Activated CD4-positive, alpha-beta T cell treated with anti-CD3 and anti-CD28 coated beads, Interleukin-10, Interleukin-2, amounts not matched to agents 100 ng/mL and 50 ng/mL, durations not matched to agents 16 hours and 8 hours (primary cell): Measurements from ENCODE around the gene CD109.
"Not testable (repeated sequence)": the region's sequence is repeated elsewhere in the genome, so short reads cannot be mapped to it uniquely, and the experiment has no call there.

Source experiments
- DNase-seq: peaks from one replicate; pipeline ENCODE4 v3.0.0-alpha.2; 2020

Gene CD109

GRCh38 chr6:73695619-73696421, at the start of gene CD109:
Gene CD109, plus strand, starts transcription at chr6:73696203. Its CDS starts 13 bp downstream, at chr6:73696216.
- DNase-seq: peak; percentile 86

- DNase-seq: no peak
Observed at GRCh38 chr6:73648166-73648565, 47.8 kb upstream of the CD109 start.

- no peak for DNase-seq
Observed at GRCh38 chr6:73649783-73650182, 46.2 kb upstream of the CD109 start.

GRCh38 chr6:73652637-73653570, 43.1 kb upstream of the CD109 start:
- peak; percentile 83 for DNase-seq

- peak; percentile 97 for DNase-seq
Observed at GRCh38 chr6:73653571-73654424, 42.2 kb upstream of the CD109 start, which contains the start of gene SLC17A5. Gene SLC17A5, minus strand, starts transcription at chr6:73653992. Its CDS starts 106 bp downstream, at chr6:73653886.

GRCh38 chr6:73655341-73655917, 40.6 kb upstream of the CD109 start:
- DNase-seq: no peak

GRCh38 chr6:73656531-73657145, 39.4 kb upstream of the CD109 start:
- DNase-seq: no peak

- peak; percentile 30 for DNase-seq
Observed at GRCh38 chr6:73657201-73657600, 38.8 kb upstream of the CD109 start.

- no peak for DNase-seq
Observed at GRCh38 chr6:73664701-73665100, 31.3 kb upstream of the CD109 start.

- DNase-seq: peak; percentile 67
Observed at GRCh38 chr6:73665686-73666319, 30.2 kb upstream of the CD109 start.

- DNase-seq: no peak
Observed at GRCh38 chr6:73666393-73666792, 29.6 kb upstream of the CD109 start.

- DNase-seq: no peak
Observed at GRCh38 chr6:73667798-73668197, 28.2 kb upstream of the CD109 start.

- DNase-seq: no peak
Observed at GRCh38 chr6:73669005-73669404, 27.0 kb upstream of the CD109 start.

- no peak for DNase-seq
Observed at GRCh38 chr6:73671911-73672685, 23.9 kb upstream of the CD109 start.

GRCh38 chr6:73675466-73676098, 20.4 kb upstream of the CD109 start:
- DNase-seq: peak; percentile 86

GRCh38 chr6:73679009-73679408, 17.0 kb upstream of the CD109 start:
- DNase-seq: no peak

GRCh38 chr6:73679846-73680245, 16.2 kb upstream of the CD109 start:
- DNase-seq: not testable (repeated sequence)

- no peak for DNase-seq
Observed at GRCh38 chr6:73680289-73680918, 15.6 kb upstream of the CD109 start.

- not testable (repeated sequence) for DNase-seq
Observed at GRCh38 chr6:73683574-73683973, 12.4 kb upstream of the CD109 start.
